Heart right ventricle (tissue), 16 donors: ENCODE measurements around the gene YARS1. TPM values are rescaled to one million over a fixed set of nuclear protein-coding genes. Genes with fewer than 3 reads are reported as not detected.

Source experiments
- ATAC-seq, 8 donors: fragments of 200-7000 bp; cut with Tn5 transposase; one replicate each; pipeline ENCODE4 v1.9.1; 2020; ENCODE audit warnings: mild to moderate bottlenecking in 8 of 8, moderate library complexity in 8 of 8, moderate number of reproducible peaks in 1 of 8
- DNase-seq, 2 donors: peaks; one replicate each; pipeline ENCODE4 v3.0.0-alpha.2; 2020
- H3K27ac ChIP-seq, 10 donors: fragments of 200-600 bp; sonication (generic) in 2 of 10; one replicate each; pipeline versions ENCODE4 v1.5.0 to v1.8.0; 2020 to 2022; ENCODE audit warnings: mild to moderate bottlenecking in 3 of 10
- H3K27me3 ChIP-seq, 7 donors: fragments of 200-600 bp; one replicate each; pipeline ENCODE4 v1.8.0; 2021 to 2022; ENCODE audit warnings: mild to moderate bottlenecking in 2 of 7
- H3K36me3 ChIP-seq, 9 donors: fragments of 200-600 bp; sonication (generic) in 1 of 9; one replicate each; pipeline versions ENCODE4 v1.5.0 to v1.8.0; 2020 to 2022; ENCODE audit warnings: mild to moderate bottlenecking in 2 of 9
- H3K4me1 ChIP-seq, 9 donors: fragments of 200-600 bp; sonication (generic) in 1 of 9; one replicate each; pipeline versions ENCODE4 v1.5.0 to v1.8.0; 2020 to 2022; ENCODE audit warnings: mild to moderate bottlenecking in 4 of 9
- H3K4me3 ChIP-seq, 10 donors: fragments of 200-600 bp; sonication (generic) in 2 of 10; one replicate each; pipeline versions ENCODE4 v1.5.0 to v1.8.0; 2020 to 2022; ENCODE audit warnings: mild to moderate bottlenecking in 7 of 10, moderate library complexity in 2 of 10
- H3K9me3 ChIP-seq, 11 donors: fragments of 200-600 bp in 10 of 11; sonication (generic) in 2 of 11; one replicate each; pipeline versions ENCODE4 v1.5.0 to v1.8.0; 2013 to 2022; ENCODE audit warnings: mild to moderate bottlenecking in 2 of 11, control low read depth in 1 of 11, moderate library complexity in 1 of 11
- WGBS, 2 donors: extraction: QIAGEN DNeasy Blood & Tissue Kit; methylation state at CpG; one replicate each; pipeline ENCODE4 v1.1.7; 2013; ENCODE audit warnings: inconsistent platforms in 1 of 2; 5-methylcytosine and 5-hydroxymethylcytosine counted together
- intact Hi-C, 10 donors: fragments of 100-400 bp; cut with DNase I; formaldehyde crosslinking; loops; one replicate each; pipeline versions ENCODE4 v1.11.1 to v1.14.2; 2022
- polyA plus RNA-seq, 2 donors: library from polyadenylated mRNA; stranded (reverse); fragments of 200-250 nt; gene quantifications; one replicate each; pipeline ENCODE4 v1.2.3, GENCODE V29; 2013
- total RNA-seq, 10 donors: library from RNA; stranded (reverse); fragmentation: NEBNext Ultra II Directional in 3 of 10; extraction: Animal tissue kit (Norgen Biotek cat#: 25700) in 3 of 10; gene quantifications; one replicate each; pipeline versions ENCODE4 v1.2.1 to v1.2.4, GENCODE V29; 2021 to 2023
- TF ChIP-seq, protein P1 (sequence below), 9 donors: fragments of 200-600 bp; sonication (generic) in 2 of 9; IDR thresholded peaks; one replicate each; pipeline versions ENCODE4 v1.5.0 to v1.8.0; 2021 to 2022; ENCODE audit warnings: antibody characterized with exemption in 9 of 9, mild to moderate bottlenecking in 5 of 9, moderate library complexity in 1 of 9
- donor health status: Arrhythmogenic right ventricular cardiomyopathy.
- donor health status: ischemic (EF 13 %, LVEDD 7.1; RV severe dilation, severe dysfunction).
- donor health status: healthy with polysubstance abuse.
- donor health status: DM: no; HTN: yes; CAD: no.
- donor health status: DM: no; HTN: no; CAD: no.
- donor health status: ischemic (EF 25% LVEDD 6.9; RV normal size, moderate dysfunction).
- donor health status: ischemic (EF 25% LVEDD 5.7; RV mildly dilated, moderate dysfunction).
- donor health status: healthy.
- donor health status: DM: yes; HTN: yes; CAD: no.
- donor health status: Ischemic cardiomyopathy.
- donor health status: ischemic (EF 35%, LVEDD 5.7; RV mildly dilated, moderate dysfunction).
- donor health status: nonischemic (EF 11% LVEDD 7.7; RV severe dilation, severe dysfunction).
- donor health status: DM: yes; HTN: yes; CAD: no.
- donor health status: PGD.
- donor health status: ischemic (EF 29% LVEDD 5.4; RV normal size, mild dysfunction).
- donor health status: nonischemic (EF 23%, LVEDD 6.1; RV moderate dilation, normal function).

The YARS1 gene
- total and polyA plus RNA-seq, 12 donors: 20.5 to 48.5 (median 31.0) TPM

DNA sequence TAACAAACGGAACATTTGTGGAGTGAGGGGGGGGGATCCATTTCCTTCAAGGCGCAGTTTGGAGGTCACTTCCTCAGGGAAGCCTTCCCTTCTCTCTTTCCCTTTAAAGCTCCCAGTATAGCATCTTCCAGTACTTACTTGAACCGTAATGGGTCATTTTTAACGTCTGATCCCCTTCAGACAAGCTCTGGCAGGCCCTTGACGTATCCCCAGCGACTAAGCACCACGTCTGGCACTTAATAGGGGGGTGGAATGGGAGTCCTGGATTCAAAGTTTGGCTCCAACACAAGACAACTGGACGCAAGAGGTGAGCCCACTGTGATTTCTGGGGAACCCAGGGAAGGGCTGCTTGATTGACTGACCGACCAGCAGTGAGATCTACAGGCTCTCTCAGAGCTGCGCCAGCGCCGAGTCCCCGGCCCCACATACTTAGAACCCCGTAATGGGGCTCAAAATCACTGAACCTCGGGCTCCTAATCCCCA is 441 bp downstream of the YARS1 start:
- intact Hi-C loops: loop anchor here in 3 of 10 donors (5.0 to 10.0 kb wide), 2 partner anchors 56 to 268 kb away; partner anchors contain the start of genes FNDC5 (in 3 of the 3) and AZIN2 (in 1 of the 3)
- 0 to 1% methylated on average over 15 of the region's 15 CpGs for WGBS, 2 donors

GRCh38 chr1:32813941-32814739 is 3.0 kb downstream of the YARS1 start:
- peaks cover 3 to 56% (median 37%) of the 10 kb centered on the region in 9 donors for H3K4me1 ChIP-seq
- TF ChIP-seq, protein P1, sequence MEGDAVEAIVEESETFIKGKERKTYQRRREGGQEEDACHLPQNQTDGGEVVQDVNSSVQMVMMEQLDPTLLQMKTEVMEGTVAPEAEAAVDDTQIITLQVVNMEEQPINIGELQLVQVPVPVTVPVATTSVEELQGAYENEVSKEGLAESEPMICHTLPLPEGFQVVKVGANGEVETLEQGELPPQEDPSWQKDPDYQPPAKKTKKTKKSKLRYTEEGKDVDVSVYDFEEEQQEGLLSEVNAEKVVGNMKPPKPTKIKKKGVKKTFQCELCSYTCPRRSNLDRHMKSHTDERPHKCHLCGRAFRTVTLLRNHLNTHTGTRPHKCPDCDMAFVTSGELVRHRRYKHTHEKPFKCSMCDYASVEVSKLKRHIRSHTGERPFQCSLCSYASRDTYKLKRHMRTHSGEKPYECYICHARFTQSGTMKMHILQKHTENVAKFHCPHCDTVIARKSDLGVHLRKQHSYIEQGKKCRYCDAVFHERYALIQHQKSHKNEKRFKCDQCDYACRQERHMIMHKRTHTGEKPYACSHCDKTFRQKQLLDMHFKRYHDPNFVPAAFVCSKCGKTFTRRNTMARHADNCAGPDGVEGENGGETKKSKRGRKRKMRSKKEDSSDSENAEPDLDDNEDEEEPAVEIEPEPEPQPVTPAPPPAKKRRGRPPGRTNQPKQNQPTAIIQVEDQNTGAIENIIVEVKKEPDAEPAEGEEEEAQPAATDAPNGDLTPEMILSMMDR (IDR thresholded peaks at IDR 0.05): no peak
- no peak overlapping the region for H3K4me3 ChIP-seq
- intact Hi-C loops: loop anchor here in 1 of 10 donors (10.0 kb wide), 1 partner anchor 271 kb away; the partner anchor contains the start of gene AZIN2
- H3K36me3 ChIP-seq: peaks cover 0 to 37% (median 5%) of the 10 kb centered on the region in 9 donors
- DNase-seq (no peak), ATAC-seq (no peak)
- WGBS, 2 donors: 83 to 85% methylated on average over 11 of the region's 11 CpGs
- no peaks in the 10 kb centered on the region for H3K9me3 ChIP-seq
- no peaks in the 10 kb centered on the region for H3K27me3 ChIP-seq
- H3K27ac ChIP-seq: no peak overlapping the region

More for the DNA sequence above, 441 bp downstream of the YARS1 start:
- H3K36me3 ChIP-seq: peaks cover 0 to 16% (median 0%) of the 10 kb centered on the region in 9 donors
- TF ChIP-seq, protein P1 (IDR thresholded peaks at IDR 0.05): no peak
- H3K4me3 ChIP-seq: peak overlapping the region; percentile 80 to 100 (median 90)
- ATAC-seq (peak in 5 of 8 donors; percentile 0 to 11 (median 1)), DNase-seq (peak in 1 of 2 donors; percentile 9)
- peaks cover 3 to 60% (median 41%) of the 10 kb centered on the region in 9 donors for H3K4me1 ChIP-seq
- peak overlapping the region; percentile 64 to 99 (median 98) for H3K27ac ChIP-seq
- H3K27me3 ChIP-seq: no peaks in the 10 kb centered on the region
- no peaks in the 10 kb centered on the region for H3K9me3 ChIP-seq

DNA sequence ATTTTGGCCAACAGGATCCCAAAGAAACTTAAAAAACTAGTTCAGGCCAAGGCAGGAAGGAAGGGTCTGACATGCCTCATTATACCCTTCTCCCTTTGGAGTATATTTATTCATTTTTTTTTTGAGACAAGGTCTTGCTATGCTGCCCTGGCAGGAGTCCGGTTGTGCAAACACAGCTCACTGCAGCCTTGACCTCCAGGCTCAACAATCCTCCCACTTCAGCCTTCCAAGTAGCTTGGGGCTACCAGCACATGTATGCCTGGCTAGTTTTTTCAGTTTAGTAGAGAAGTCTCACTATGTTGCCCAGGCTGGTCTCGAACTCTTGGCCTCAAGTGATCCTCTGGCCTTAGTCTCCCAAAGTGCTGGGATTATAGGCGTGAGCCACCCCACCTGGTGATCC is 5.2 kb downstream of the YARS1 start:
- peaks cover 0 to 59% (median 5%) of the 10 kb centered on the region in 9 donors for H3K36me3 ChIP-seq
- H3K27ac ChIP-seq: no peak overlapping the region
- ATAC-seq (no peak), DNase-seq (no peak)
- TF ChIP-seq, protein P1 (IDR thresholded peaks at IDR 0.05): no peak
- WGBS, 2 donors: 93 to 99% methylated on average over 3 of the region's 3 CpGs
- no peak overlapping the region for H3K4me3 ChIP-seq
- H3K4me1 ChIP-seq: peaks cover 0 to 47% (median 26%) of the 10 kb centered on the region in 9 donors
- H3K27me3 ChIP-seq: no peaks in the 10 kb centered on the region
- intact Hi-C loops: loop anchor here in 1 of 10 donors (10.0 kb wide), 1 partner anchor 273 kb away; the partner anchor contains the start of gene AZIN2
- H3K9me3 ChIP-seq: no peaks in the 10 kb centered on the region

DNA sequence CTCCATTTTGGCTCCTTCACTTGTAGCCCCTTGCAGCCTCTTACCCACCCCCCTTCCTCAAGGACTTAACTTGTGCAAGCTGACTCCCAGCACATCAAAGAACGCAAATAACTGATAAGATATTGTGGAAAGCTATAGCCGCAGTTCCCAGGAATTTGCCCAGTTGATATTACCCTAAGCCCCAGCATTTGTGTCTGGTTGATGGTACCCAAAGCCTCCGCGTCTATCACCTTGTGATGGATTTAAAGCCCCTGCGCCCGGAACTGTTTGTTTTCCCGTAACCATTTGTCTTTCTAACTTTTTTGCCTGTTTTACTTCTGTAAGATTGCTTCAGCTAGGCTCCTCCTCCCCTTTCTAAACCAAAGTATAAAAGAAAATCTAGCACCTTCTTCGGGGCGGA is 5.9 kb downstream of the YARS1 start:
- intact Hi-C loops: loop anchor here in 1 of 10 donors (10.0 kb wide), 1 partner anchor 274 kb away; the partner anchor contains the start of gene AZIN2
- no peak for DNase-seq
- H3K36me3 ChIP-seq: peaks cover 0 to 65% (median 5%) of the 10 kb centered on the region in 9 donors
- H3K4me3 ChIP-seq: no peak overlapping the region
- no peaks in the 10 kb centered on the region for H3K9me3 ChIP-seq
- no peak overlapping the region for H3K27ac ChIP-seq
- peaks cover 0 to 44% (median 30%) of the 10 kb centered on the region in 9 donors for H3K4me1 ChIP-seq
- TF ChIP-seq, protein P1 (IDR thresholded peaks at IDR 0.05): no peak
- no peaks in the 10 kb centered on the region for H3K27me3 ChIP-seq
- no peak for ATAC-seq
- WGBS, 2 donors: 85 to 87% methylated on average over 9 of the region's 9 CpGs
